Umbilical cord (tissue), 2 donors: Measurements from ENCODE around the gene XYLT1. TPM values are rescaled to one million over a fixed set of nuclear protein-coding genes. Genes with fewer than 3 reads are reported as not detected.
A peak's percentile ranks its signal among the peaks of the same experiment; 100 is the strongest.

ENCODE experiments used
- DNase-seq: peaks from one replicate; pipeline ENCODE4 v3.0.0-alpha.2; 2015; ENCODE audit warnings: low spot score
- total RNA-seq: library from RNA; depleted of rRNA; stranded (reverse); fragments of >200 nt; gene quantifications from one replicate; pipeline ENCODE4 v1.2.3, GENCODE V29; 2014; ENCODE audit warnings: low replicate concordance; ENCODE audit not compliant: insufficient read depth

XYLT1 gene
- total RNA-seq, 1 donor from 2014 or later, result 61.2 TPM

DNA sequence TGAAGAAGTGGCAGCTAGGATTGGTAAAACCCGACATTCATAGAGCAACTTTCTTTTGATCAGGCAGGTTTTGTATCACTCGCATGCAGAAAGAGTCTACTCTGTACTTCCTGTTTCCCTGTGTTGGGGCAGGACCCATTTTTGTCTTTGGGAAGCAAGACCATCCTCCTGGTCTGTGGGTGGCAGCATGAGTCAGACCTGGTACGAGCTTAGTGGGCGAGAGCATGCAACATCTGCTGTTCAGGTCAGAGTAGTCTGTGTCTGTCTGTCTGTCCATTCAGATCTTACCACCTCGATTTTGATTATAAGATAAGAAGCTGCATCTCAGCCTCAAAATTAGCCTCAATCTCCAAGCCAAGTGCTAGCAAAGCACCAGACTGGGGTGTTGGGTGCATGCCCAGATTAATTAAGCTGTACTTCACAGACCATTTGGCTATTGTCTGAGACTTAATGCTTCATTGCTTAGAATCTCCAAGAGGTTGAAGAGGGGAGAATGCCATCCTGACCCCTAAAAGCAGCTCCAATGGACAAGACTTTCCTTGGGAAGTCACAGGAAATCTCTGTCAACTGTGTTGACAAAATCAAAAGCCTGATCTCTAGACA is 110.9 kb downstream of the XYLT1 start:
- DNase-seq, result no peak

DNA sequence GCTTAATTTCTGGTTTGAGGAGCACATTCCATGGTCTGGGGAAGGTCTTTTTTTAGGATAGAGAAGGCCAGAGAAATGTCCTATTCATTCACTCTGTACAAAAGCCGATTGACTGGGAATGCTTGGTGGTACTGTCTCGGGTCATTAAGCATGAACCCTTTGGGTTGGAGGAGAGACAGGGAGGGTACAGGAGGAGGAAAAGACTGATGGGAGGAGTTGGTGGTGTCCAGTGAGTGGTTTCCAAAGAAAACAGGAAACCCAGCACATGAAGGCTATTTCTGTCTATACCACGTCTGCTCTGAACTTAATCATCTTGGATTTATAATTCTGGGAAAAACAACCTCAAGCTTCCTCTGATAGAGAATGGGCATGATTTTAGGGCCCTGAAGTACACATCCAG is 111.9 kb downstream of the XYLT1 start:
- no peak for DNase-seq

DNA sequence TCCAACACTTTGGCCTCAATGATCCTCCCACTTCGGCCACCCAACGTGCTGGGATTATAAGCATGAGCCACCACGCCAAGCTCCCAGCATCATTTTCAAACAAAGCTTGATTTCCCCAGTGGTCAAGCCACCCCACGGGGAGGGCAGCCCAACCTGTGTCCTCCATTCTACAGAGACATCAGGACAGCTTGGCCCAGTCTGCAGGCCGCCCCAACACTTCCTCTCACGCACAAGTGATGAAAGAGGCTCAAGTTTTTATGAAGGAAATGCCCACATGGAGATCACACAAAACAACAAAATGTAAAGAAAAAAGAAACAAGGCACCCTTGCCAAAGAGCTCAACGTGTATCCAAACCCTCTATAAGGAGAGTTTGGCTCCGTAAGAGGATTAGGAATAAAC is 112.4 kb downstream of the XYLT1 start:
- DNase-seq, result no peak

DNA sequence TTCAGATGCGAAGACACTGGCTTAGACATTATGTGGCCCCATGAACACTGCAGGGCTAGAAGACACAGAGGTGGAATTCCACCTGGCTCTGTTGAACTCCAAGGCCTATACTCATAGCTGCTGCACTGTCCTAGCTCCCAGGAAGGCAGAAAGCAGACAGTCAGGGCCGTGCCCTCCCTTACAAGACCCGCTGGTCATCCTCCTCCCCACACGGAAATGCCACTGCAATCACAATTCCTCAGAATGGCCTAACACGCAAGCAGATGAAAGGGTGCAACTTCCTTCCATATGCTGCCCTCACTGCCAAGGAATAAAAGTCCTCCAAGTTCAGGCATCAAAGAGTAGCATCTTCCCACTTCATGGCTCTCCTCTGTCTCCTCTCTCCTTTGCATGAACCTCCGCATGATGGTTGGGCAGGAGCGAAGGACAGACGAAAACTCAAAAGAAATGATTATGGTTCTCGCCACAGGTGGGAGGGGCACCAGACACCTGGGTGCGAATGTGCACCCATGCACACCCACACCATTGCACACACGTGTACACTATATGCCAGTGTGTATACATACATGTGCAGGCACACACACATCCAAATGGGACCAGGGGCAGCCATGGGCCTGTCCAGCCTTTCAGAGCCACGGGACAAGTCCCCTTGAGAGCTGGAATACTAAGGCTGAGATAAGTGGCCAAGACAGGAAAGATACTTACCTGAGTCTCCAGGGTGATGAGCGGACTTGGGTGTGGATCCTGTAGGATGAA is 113.3 kb downstream of the XYLT1 start:
- DNase-seq, result no peak

DNA sequence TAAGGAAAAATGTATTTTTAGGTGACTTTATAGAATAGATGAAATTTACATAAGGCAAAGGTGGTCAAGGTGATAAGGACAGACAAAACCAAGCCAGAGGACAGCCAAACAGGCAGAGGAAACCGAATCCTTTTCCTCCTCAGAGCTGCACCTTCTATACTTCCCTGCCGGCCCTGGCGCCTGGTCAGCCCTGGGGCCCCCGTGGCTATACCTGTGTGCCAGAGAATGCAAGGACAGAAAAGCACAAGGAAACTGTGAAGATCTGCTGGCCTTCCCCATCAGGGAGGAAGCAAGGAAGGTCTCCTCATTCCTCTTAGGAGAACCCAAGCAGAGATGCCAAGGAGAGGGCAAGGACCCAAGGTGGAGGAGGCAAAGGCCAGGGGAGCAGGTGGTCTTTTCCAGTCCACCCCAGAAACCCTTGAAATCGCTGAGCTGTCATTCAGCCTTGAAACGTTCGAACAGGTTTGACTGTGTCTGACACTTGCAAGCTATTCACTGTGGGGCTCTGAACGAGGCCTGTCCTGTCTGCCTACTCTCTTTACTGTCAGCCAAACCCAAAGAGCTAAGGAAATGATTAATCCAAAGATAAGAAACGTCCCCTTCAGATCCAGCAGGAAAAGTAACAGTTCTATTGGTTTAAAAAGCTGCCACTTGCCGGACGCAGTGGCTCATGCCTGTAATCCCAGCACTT is 114.4 kb downstream of the XYLT1 start:
- DNase-seq, result no peak

DNA sequence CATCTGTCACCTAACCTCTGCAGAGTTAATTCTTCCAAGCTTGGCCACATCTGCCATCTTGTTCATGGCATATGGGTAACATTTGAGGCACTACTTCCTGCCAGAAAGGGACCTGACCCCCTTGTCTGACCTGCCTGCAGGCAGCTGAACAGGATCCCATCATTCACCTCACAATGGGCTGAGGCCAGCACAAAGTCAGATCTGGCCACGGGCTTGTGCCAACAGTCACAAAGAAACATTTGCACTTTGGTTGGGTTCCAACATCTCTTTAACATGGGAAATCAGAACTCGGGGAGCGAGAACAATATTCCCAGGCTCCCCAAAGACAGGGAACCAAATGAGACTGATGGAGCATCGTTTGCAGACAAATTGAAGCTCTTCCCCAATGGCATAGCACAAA is 116.1 kb downstream of the XYLT1 start:
- DNase-seq, result no peak

DNA sequence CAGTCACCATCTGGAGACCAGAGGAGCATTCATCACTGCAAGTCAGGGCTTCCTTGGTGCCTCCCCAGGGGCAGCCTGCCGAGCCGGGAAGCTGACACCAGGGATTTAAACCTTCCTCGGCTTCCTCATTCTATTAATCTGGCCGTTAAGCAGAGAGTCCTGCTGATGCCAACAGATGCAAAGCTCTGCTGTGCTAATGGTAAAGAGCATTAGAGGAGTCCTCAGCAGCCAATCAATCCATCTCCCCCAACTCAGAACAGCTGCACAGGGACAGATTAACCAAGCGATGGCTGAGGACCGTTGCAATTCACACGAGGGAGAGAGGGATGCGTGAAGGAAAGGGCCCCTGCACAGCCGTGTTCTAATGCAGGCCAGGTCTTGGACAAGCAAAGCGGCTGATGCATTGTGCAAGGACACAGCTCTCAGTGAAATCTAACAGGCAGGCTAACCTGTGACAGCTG is 116.6 kb downstream of the XYLT1 start:
- no peak for DNase-seq

DNA sequence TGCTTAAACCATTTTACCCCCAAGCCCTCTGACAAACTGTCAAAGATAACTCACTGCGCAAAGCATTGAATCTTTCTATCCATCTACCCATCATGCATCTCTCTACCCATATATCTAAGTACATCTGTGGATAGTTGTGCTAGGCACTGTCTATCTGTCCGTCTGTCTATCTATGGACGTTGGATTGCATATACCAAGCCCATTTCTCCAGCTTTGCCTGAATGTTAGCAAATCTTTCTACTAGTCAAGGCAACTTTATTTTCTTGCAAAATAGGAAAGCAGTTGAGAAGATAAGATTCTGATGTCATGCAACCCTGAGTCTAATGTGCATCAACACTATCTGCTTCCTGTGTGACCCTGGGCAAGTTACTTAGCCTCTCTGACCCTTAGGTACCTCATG is 117.2 kb downstream of the XYLT1 start:
- no peak for DNase-seq

DNA sequence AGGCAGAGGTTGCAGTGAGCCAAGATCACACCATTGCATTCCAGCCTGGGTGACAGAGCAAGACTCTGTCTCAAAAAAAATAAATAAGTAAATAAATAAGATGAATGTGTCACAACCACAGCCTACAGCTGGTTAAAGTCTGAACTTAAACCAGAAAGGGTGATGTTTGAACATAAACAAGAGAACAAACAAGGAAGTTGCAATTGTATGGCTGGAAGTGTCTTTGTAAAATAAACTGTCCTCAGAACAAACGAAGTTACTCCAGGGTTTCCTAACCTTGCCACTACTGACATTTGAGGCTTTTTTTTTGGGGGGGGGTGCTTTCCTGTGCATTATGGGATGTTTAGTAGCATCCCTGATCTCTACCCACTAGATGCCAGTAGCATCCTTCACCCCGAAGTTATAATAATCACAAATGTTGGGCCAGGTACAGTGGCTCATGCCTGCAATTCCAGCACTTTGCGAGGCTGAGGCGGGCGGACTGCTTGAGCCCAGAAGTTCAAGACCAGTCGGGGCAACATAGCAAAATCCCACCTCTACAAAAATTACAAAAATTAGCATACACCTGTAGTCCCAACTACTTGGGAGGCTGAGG is 119.2 kb downstream of the XYLT1 start:
- DNase-seq, result no peak

DNA sequence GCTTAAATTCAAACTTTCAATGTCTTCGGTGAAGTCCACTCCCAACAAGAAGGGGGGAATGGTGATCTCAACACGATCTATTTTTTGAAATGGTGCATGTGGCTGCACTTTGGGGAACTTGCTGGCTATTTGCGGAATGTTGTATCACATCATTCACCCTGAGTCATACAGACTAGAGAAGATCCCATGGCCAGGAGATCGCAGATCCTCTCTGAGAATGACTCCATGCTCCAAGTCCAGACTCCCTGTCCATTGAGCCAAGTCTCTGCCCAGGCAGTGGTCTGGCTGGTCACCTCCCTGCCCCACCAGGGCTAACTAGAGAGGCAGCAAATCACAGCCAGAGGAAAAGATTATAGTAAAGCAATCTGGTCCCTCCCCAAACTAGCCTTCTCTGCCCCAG is 120.6 kb downstream of the XYLT1 start:
- no peak for DNase-seq

DNA sequence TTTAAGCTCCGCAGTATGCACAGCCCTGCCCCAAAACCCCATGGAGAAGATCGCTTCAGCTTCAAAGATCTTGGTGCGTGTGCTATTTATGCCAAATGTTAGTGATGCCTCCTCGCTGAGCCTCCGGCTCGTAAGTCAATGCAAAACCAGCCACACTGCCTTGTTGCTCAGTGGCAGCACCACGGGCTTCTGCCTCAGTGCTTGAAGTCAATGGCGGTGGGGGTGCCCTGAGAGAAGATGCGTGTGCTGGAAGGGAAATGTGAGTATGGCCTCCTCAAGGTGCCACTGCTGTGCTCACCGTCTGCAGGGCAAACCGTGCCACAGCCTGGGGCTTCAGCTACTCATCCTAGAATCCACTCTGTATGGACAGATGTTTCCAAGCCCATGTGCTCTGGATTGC is 121.9 kb downstream of the XYLT1 start:
- DNase-seq, result no peak

DNA sequence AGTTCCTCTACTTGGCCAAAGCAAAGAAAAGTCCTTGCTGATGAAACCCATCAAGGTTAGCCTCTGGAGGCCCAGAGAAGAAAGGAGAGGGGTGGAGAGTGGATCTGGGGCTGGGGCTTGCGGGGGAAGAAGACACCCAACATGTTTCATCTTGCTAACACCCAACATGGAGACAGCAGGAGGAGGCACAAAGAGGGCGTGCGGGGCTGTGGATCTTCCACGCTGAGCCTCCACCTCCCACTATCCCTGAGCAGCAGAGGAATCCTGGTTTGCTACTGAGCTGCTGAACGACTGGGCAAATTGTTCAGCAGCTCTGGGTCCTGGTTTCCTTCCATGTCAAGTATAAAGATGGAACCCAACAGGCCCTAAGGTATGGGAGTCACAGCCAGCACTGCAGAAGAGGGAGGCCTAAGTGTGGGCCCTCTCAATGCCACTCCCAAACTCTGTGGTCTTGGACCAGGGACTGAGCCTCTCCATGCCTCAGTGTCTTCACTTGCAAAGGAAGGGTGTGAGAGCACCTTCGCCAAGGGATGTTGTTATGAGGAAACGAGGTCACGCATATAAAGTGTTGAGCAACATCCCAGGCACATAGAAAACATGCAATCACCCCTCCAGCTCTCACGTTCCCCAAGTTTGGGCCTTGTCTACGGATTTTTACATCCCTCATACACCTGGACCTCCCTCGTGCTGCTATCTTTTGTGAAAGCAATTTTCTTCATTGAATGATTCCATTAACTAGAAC is 122.5 kb downstream of the XYLT1 start:
- DNase-seq, result no peak

DNA sequence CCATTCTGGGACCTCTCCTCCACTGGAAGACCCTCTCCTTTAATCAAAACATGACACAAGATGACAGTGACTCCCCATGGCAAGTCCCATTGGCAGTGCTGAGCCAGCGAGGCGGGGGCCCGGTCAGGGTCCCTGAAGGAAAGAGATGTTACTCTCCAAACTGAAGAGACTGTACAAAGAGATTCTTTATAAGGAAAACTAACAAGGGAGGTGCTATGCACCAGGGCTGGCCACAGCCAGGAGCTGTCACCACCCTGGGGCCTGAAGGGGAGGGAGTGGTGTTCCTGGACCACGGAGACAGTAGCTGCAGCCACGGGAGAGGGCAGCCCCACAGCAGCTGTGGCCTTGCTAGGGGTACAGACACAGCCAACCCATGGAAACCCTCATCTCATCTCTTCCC is 123.1 kb downstream of the XYLT1 start:
- no peak for DNase-seq

DNA sequence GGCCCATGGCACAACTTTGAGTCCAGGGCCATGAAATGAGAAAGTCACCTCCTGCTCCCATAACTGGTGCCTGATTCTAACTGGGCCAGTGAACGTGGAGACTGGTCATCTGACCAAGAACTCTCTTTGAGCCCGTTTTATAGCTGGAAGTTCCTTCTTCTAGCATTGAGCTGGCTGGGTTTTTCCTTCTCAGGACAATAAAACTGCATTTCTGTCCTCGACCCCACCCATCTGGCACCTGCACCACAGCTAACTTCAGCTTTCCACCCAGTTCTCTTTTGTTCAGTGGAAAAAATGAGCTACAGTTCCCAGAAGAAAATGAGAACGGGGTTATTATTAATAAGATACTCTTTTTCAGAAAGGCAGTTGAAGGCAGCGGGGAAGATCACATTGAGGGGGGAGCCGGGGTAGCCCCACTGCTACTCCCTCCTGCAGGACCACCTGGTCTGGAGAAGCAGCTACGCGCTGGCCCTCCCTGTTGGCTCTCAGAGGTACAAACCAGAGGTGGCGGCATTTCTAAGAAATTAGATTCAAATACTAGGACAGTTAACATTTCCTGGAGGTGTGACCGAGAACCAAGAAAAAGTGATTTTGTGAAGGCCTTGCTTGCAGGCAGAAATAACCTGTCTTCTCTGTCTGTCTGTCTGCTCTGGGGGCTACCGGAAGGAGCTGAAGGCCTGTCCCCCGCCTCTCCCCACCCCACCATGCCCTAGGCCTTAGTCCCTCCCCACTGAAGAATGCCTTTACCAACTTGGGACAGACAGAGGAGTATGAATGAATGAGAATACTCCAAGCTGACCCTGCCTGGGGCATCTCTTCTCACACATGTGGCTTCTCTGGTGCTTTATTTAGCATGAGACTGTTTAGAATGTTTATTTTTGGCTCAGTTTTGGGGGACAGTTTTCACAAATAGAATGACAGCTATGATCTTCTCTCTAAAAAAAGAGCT is 123.9 kb downstream of the XYLT1 start:
- DNase-seq, result no peak

DNA sequence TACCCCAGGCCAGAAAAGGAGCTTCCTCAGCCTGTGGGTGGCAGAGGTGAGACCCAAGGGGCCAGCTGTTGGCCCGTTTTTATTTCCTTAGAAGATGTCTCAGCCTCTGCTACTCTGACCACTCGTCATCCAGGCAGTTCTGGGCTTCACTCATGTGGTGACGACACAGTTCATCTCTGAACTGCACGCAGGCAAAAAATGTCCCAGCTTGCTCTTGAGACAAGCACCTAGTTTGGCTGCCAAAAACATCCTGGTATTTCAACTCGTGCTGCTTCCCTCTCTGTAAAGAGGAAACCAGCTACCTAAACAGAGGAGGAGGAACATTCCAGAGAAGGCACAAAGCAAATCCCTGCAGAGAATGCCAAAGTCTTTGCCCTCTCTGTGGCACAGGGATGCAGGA is 125.7 kb downstream of the XYLT1 start:
- DNase-seq, result no peak

DNA sequence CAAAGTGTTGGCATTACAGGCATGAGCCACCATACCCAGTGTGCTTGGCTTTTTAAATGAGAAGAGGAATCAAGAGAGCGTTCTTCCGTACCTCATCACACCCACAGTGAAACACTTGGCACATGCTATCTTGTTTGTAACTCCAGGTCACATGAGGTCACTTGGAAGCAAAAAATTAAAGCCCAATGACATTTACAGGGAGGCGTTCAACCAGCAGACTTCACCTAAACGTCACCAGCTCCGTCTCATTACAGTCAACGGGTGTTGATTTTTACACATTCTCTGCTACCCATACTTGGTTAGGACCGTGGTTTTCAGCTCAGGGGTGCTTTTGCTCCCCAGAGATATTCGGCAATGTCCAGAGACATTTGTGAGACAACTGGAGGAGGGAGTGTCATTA is 127.0 kb downstream of the XYLT1 start:
- no peak for DNase-seq

DNA sequence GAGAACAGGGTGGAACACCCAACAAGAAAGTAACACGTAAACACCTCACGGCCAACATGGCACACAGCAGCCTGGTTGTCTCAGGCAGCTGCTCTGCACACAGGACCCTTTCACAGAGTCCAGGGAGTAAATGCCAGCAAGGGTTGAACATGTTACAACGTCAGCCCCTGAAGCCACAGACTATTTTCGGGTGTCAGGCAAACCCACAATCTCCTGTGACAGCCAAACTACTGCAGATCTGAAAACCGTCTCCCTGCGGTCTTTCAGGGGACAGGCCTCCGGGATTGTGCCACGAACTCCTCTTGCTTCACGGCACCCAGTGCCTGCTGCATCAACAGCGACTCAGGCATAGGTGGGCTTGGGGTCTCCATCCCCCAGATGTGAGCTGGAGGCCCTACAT is 127.7 kb downstream of the XYLT1 start:
- no peak for DNase-seq

DNA sequence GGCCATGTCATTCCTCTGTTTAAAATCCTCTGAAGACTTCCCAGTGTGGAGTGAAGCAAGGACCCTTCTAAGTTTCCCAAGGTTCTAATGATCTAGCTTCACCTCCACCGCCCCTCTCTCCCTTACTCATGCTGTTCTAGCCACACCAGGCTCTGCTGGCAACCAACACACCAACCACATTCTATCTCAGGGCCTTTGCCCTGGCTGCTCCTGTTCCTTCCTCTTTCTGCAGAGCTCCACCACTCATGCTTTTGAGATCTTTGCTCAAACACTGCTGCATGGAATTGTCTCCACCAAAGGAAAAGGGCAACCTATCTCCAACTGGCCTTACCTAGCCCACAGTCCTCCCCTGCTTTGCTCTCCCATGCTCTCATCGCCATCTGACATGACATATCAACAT is 128.7 kb downstream of the XYLT1 start:
- no peak for DNase-seq

DNA sequence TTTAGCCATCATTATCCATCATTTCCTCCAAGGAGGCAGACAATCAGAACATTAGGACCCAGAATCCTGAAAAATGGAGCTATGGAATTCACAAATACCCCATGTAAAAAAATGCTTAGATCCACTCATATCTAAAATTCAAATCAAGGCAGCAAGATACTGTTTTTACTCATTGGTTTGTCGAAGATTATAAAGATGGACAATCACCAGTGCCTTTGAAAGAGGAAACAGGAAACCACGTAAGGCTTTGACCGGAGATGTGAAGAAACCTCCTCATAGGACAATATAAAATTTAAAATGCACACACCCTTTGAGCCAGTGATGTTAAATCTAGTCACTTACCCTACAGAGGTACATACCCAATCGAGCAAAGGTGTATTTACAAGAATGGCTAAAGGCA is 130.0 kb downstream of the XYLT1 start:
- no peak for DNase-seq

DNA sequence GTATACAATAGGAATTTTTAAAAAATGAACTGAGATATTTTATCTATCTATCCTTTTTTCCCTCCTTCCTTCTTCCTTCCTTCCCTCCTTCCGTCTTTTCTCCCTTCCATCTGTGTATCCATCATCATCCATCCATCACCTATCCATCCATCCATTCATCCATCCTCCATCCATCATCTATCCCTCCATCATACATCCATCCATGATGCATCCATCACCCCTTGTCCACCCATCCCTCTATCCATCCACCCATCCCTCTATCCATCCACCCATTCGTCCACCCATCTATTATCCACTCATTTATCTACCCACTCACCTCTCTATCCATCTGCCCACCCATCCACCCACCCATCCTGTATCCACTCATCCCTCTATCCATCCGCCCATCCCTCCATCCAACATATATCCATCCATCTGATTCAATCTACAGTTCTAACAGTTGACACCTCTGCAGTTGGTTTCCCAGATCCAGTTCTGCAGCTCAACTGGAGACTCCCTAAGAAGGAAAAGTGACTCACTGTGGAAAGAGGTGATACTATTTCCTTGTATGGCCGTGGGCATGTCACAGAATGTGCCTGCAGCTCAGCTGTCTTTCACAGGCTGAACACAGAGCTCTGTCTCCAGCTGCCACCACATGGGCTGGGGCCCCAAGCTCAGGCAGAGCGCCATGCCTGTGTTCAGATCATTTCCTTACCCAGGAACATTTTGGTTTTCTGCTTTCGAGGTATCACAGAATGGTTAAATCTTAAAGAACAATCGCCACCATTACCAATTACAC is 130.8 kb downstream of the XYLT1 start:
- peak; percentile 33 for DNase-seq
